ENCODE results near the gene GPR162.

DNA sequence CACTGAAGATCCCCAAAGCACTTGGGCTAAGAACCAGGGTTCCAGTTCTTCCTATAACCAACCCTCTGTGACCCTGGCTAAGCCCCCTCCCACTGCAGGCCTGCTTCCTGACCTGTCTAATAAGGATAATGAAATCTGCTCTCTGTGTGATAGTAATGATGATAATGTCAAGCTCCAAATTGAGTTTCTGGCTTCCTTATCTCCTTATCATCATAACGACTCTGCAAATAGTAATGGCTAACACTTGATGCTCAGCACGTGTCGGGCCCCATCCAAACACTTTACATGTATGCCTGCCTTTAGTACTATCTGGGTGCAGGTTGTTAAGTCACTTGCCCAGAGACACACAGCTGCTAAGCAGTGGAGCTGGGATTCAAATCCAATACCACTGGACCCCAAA is 5.0 kb upstream of the GPR162 start:
- TF ChIP-seq GATA3 (IDR thresholded peaks at IDR 0.05; ENCODE audit: low read depth, low read length) = no peak
- peak; percentile 84 for TF ChIP-seq GATA2 (IDR thresholded peaks at IDR 0.05; ENCODE audit: low read depth, low read length)

Measured in SH-SY5Y (cell line).